Trophoblast cell (in vitro differentiated cells and primary cell): Measurements from ENCODE around the gene OMP.

ENCODE experiments used
- DNase-seq, 2 donors: peaks; one replicate each; pipeline ENCODE4 v3.0.0-alpha.2; 2016
- H2AFZ ChIP-seq: 2 replicates; pipeline ENCODE4 v1.6.1; 2013; ENCODE audit warnings: low read length, moderate library complexity, mild to moderate bottlenecking; ENCODE audit not compliant: insufficient read depth, poor library complexity
- H2AK5ac ChIP-seq: 2 replicates; pipeline ENCODE4 v1.6.1; 2013; ENCODE audit warnings: mild to moderate bottlenecking, low read length
- H2BK120ac ChIP-seq: 2 replicates; pipeline ENCODE4 v1.6.1; 2013; ENCODE audit warnings: low read length, mild to moderate bottlenecking, moderate library complexity; ENCODE audit not compliant: insufficient read depth, poor library complexity
- H2BK12ac ChIP-seq: 2 replicates; pipeline ENCODE4 v1.6.1; 2013; ENCODE audit warnings: mild to moderate bottlenecking, low read length, moderate library complexity
- H2BK5ac ChIP-seq: 2 replicates; pipeline ENCODE4 v1.6.1; 2013; ENCODE audit warnings: low read length, low read depth, moderate library complexity, mild to moderate bottlenecking; ENCODE audit not compliant: poor library complexity
- H3K14ac ChIP-seq: 2 replicates; pipeline ENCODE4 v1.6.1; 2013; ENCODE audit warnings: mild to moderate bottlenecking, low read length
- H3K18ac ChIP-seq: 2 replicates; pipeline ENCODE4 v1.6.1; 2013; ENCODE audit warnings: mild to moderate bottlenecking, low read length
- H3K23ac ChIP-seq: 2 replicates; pipeline ENCODE4 v1.6.1; 2013; ENCODE audit warnings: low read length
- H3K27ac ChIP-seq: 2 replicates; pipeline ENCODE4 v1.5.1; 2013; ENCODE audit warnings: low read depth, mild to moderate bottlenecking, inconsistent platforms, low read length, moderate library complexity
- H3K27me3 ChIP-seq: 2 replicates; pipeline ENCODE4 v1.6.1; 2013; ENCODE audit warnings: inconsistent platforms, mild to moderate bottlenecking, low read length, moderate library complexity; ENCODE audit not compliant: insufficient read depth
- H3K36me3 ChIP-seq, 2 experiments: 1 replicate in 1 of 2; 2 replicates in 1 of 2; pipeline ENCODE4 v1.6.1; 2013; ENCODE audit warnings: low read length in 2 of 2, mild to moderate bottlenecking in 2 of 2, moderate library complexity in 1 of 2; ENCODE audit not compliant: insufficient read depth in 2 of 2, control insufficient read depth in 1 of 2
- H3K4ac ChIP-seq: 2 replicates; pipeline ENCODE4 v1.6.1; 2013; ENCODE audit warnings: low read depth, mild to moderate bottlenecking, low read length, moderate library complexity
- H3K4me1 ChIP-seq, 2 experiments: 1 replicate in 1 of 2; 2 replicates in 1 of 2; pipeline ENCODE4 v1.6.1; 2013; ENCODE audit warnings: low read length in 2 of 2, mild to moderate bottlenecking in 2 of 2, moderate library complexity in 1 of 2; ENCODE audit not compliant: insufficient read depth in 2 of 2, control insufficient read depth in 1 of 2
- H3K4me2 ChIP-seq: 2 replicates; pipeline ENCODE4 v1.6.1; 2013; ENCODE audit warnings: inconsistent platforms, mild to moderate bottlenecking, low read length, moderate library complexity
- H3K4me3 ChIP-seq: 2 replicates; pipeline ENCODE4 v1.5.1; 2013; ENCODE audit warnings: mild to moderate bottlenecking, low read depth, low read length, inconsistent platforms
- H3K79me1 ChIP-seq: one replicate; pipeline ENCODE4 v1.6.1; 2013; ENCODE audit warnings: low read length
- H3K79me2 ChIP-seq: 2 replicates; pipeline ENCODE4 v1.6.1; 2013; ENCODE audit warnings: low read length, mild to moderate bottlenecking; ENCODE audit not compliant: control insufficient read depth, insufficient read depth, poor library complexity
- H3K9ac ChIP-seq: 2 replicates; pipeline ENCODE4 v1.6.1; 2013; ENCODE audit warnings: mild to moderate bottlenecking, low read length
- H3K9me3 ChIP-seq: 2 replicates; pipeline ENCODE4 v1.6.1; 2013; ENCODE audit warnings: low read depth, mild to moderate bottlenecking, control low read depth, inconsistent platforms, low read length; ENCODE audit not compliant: insufficient read depth
- H4K12ac ChIP-seq: 2 replicates; pipeline ENCODE4 v1.6.1; 2013; ENCODE audit warnings: low read depth, mild to moderate bottlenecking, low read length, moderate library complexity
- H4K8ac ChIP-seq: 2 replicates; pipeline ENCODE4 v1.6.1; 2013; ENCODE audit warnings: low read depth, mild to moderate bottlenecking, low read length, moderate library complexity
- H4K91ac ChIP-seq: one replicate; pipeline ENCODE4 v1.6.1; 2013; ENCODE audit warnings: low read depth, mild to moderate bottlenecking, low read length, moderate library complexity
- WGBS: extraction: QIAGEN DNeasy Blood & Tissue Kit; methylation state at CpG from one replicate; pipeline ENCODE4 v1.1.7; 2013; ENCODE audit warnings: missing lambda C conversion rate; ENCODE audit not compliant: insufficient read length, insufficient coverage; ENCODE audit errors: extremely low coverage; 5-methylcytosine and 5-hydroxymethylcytosine counted together

OMP gene

DNA sequence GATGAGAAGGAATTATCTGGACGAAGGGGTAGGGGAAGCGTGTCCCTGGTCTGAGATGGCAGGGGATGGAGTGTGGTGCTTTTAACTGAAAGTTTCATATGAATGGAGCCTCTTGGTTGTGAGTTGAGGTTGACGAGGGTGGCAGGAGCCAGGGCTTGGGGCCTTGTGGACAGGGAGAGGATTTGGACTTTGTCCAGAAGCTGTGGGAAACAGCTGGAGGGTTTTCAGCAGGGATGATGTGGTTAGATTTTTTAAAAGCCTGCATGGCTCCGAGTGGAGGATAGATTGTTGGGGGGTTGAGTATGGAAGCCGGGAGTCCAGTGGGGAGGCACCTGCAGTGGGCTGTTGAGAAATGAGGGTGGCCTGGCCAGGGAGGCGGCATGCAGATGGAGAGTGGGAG lies 50.2 kb downstream of the OMP start:
- Histone ChIP-seq H3K9ac (no peak overlapping the region), H4K91ac (no peak overlapping the region), H3K14ac (no peak overlapping the region), H3K18ac (no peak overlapping the region), H2BK12ac (no peak overlapping the region), H3K4me2 (no peak overlapping the region), H3K23ac (no peak overlapping the region), H2AFZ (no peak overlapping the region), H3K9me3 (no peaks in the 10 kb centered on the region), H3K36me3 (no peaks in the 10 kb centered on the region), H2BK5ac (no peak overlapping the region), H3K4me1 (peaks cover 0 to 2% of the 10 kb centered on the region in 2 experiments), H2AK5ac (no peak overlapping the region), H2BK120ac (no peak overlapping the region), H3K27ac (no peak overlapping the region), H3K4me3 (no peak overlapping the region), H4K12ac (no peak overlapping the region), H3K79me1 (no peaks in the 10 kb centered on the region), H3K79me2 (no peaks in the 10 kb centered on the region), H4K8ac (no peak overlapping the region), H3K27me3 (peaks cover 4% of the 10 kb centered on the region), H3K4ac (no peak overlapping the region)
- WGBS, result no CpG with 5 or more reads among the region's 6 CpGs
- no peak for DNase-seq
